HG03457 (cell line): ENCODE measurements around the gene MRPS30.
"Not testable (repeated sequence)": the region's sequence is repeated elsewhere in the genome, so short reads cannot be mapped to it uniquely, and the experiment has no call there.

ENCODE experiments used
- ATAC-seq: cut with Tn5 transposase; IDR thresholded peaks from one replicate; pipeline ENCODE4 v1.9.1; 2021; ENCODE audit warnings: moderate number of reproducible peaks; ENCODE audit not compliant: unreplicated experiment

Gene MRPS30

GRCh38 chr5:44814761-44815160, 6.0 kb downstream of the MRPS30 start:
- no peak for ATAC-seq

DNA sequence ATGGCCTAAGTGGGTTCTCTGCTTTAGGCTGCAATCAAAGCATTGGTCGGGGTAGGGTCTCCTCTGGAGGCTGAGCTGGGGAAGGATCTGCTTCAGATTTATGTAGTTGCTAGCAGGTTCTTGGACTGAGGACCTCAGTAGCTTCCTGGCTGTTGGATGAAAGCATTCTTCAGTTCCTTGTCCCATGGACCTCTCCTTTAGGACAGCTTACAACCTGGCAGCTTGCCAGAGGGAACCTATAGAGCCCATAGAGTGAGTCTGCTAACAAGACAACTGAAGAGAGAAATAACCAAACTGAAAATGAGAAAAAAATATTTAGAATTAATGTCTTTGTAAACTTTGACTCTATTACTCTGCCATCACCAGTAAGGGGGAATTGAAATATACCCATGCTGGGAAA, 12.4 kb downstream of the MRPS30 start:
- ATAC-seq: no peak

DNA sequence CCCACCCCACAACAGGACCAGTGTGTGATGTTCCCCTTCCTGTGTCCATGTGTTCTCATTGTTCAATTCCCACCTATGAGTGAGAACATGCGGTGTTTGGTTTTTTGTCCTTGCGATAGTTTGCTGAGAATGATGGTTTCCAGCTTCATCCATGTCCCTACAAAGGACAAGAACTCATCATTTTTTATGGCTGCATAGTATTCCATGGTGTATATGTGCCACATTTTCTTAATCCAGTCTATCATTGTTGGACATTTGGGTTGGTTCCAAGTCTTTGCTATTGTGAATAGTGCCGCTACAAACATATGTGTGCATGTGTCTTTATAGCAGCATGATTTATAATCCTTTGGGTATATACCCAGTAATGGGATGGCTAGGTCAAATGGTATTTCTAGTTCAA, 15.9 kb downstream of the MRPS30 start:
- ATAC-seq: not testable (repeated sequence)

DNA sequence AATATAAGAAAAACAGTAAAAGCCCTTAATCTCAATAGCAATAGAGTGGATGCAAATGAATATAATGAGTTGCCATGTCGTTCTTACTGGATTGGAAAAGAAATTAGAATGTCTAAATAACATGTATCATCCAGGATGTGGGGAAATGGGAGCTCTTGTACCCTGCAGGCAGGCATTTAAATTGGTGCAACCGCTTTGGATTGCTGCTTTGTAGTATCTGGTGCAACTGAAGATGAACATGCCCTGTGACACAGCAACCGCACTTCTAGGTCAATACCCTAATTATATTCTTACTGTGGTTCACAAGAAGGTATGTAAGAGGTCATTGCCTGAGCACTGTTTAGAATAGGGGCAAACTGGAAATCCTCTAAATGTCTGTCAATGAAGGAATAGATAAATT, 18.9 kb downstream of the MRPS30 start:
- no peak for ATAC-seq

DNA sequence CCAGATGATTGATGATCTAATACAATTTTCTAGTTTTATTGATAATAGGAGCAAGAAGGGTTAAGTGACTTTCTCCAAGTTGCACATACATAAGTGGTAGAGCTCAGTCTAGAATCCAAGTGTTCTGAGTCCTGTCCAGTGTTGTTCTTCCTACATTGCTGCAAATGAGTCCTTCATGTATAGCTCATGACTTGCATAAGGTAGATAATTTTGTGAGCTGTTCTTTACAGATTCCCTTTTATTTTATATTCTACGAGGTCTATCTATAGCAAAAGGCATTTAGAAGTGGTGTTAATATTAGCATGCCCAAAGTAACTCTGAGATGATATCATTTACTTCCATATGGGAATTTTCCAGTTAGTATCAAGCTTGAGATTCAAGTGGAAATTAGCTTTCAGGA, 20.0 kb downstream of the MRPS30 start:
- ATAC-seq: no peak

- no peak for ATAC-seq
These were observed 22.2 kb downstream of the MRPS30 start for GRCh38 chr5:44830951-44831350.

DNA sequence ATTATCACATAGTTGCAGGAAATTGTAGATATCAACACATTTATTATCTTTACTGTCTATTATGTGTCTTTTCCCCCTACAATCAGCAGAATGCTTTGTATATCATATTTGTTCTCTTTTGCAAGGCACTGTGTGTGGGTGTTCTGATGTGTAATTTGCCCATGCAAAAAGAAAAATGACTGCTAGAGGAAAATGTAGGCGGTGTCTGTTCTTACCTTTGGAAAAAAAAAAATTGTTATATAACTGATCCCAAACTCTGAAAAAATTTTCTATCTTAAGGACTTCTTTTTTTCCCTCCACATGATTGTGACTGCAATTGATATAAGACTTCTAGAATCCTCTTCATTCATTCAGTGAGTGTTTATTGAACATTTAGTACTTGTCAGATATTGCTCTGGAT, 24.5 kb downstream of the MRPS30 start:
- ATAC-seq: no peak

DNA sequence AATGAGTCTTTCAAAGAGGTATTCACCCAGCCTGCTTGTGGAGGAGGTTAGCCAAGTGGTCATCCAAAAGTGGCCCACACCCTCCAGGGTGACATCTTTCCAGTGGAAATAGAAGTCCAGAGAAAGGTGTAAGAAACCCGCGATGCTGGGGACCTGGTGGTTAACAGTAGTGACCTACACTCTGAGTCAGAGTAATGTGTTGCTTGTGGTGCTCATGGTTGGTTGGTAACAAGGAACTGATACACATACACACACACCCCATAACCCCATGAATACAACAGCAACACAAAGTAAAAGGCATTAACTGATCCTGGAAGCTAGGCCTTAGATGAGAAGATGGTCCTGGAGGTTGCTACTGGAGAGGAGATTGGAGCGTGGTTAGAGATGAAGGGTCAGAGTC, 26.9 kb downstream of the MRPS30 start:
- no peak for ATAC-seq

DNA sequence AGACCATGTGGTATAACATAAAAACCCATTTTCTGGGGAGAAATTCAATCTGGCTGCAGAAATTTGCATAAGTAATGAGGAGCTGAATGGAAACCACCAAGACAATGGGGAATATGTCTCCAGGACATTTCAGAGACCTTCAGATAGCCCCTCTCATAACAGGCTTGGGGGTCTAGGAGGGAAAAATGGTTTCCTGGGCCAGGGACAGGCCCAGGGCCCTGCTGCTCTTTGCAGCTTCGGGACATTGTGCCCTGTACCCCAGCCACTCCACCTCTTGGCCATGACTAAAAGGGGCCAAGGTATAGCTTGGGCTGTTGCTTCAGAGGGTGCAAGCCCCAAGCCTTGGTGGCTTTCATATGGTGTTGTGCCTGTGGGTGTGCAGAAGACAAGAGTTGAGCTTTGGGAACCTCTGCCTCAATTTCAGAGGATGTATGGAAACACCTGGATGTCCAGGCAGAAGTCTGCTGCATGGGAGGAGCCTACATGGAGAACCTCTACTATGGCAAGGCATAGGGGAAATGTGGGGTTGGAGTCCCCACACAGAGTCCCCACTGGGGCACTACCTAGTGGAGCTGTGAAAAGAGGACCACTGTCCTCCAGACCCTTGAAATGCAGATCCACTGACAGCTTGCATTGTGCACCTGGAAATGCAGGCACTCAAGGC, 30.4 kb downstream of the MRPS30 start:
- ATAC-seq: no peak

GRCh38 chr5:44842496-44843282, 33.9 kb downstream of the MRPS30 start:
- no peak for ATAC-seq

GRCh38 chr5:44844744-44845143, 36.0 kb downstream of the MRPS30 start:
- no peak for ATAC-seq

GRCh38 chr5:44845777-44846176, 37.0 kb downstream of the MRPS30 start:
- no peak for ATAC-seq

DNA sequence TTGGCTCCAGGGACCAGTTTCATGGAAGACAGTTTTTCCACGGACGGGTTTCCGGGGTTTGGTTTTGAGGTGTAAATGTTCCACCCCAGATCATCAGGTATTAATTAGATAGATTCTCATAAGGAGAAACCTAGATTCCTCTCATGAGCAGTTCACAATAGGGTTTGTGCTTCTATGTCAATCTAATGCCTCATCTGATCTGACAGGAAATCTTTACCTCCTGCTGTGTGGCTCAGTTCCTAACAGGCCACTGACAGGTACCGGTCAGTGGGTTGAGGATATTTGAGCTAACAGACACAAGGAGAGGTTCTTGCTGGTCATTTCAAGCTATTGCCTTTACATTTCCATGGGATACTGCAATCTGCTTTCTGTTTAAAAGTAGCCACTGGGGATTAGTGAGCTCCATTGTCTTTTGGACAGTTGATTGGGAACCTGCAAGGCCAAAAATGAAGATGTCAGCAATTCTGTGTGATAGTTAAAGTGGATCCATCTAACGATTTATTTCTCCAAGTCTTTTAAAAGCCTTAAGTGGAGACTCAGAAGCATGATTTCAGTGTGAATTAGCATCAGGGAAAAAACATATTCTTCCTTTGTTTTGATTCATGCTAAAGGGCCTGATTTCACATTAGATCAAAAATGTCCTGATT, 38.6 kb downstream of the MRPS30 start:
- no peak for ATAC-seq

GRCh38 chr5:44860267-44860666, 51.5 kb downstream of the MRPS30 start:
- ATAC-seq: no peak

GRCh38 chr5:44862808-44863207, 54.1 kb downstream of the MRPS30 start:
- ATAC-seq: peak; percentile 59
